Measurements from ENCODE around the gene CDC26.
"Not testable (repeated sequence)": the region's sequence is repeated elsewhere in the genome, so short reads cannot be mapped to it uniquely, and the experiment has no call there.

CDC26 gene

GRCh38 chr9:113238859-113239232 lies 36.5 kb downstream of the CDC26 start:
- no peak for DNase-seq (ENCODE audit: low read depth)

- no peak for DNase-seq (ENCODE audit: low read depth)
These were observed 37.0 kb downstream of the CDC26 start for GRCh38 chr9:113238202-113238858.

- no peak for DNase-seq (ENCODE audit: low read depth)
These were observed 38.3 kb downstream of the CDC26 start for GRCh38 chr9:113237026-113237425.

DNA sequence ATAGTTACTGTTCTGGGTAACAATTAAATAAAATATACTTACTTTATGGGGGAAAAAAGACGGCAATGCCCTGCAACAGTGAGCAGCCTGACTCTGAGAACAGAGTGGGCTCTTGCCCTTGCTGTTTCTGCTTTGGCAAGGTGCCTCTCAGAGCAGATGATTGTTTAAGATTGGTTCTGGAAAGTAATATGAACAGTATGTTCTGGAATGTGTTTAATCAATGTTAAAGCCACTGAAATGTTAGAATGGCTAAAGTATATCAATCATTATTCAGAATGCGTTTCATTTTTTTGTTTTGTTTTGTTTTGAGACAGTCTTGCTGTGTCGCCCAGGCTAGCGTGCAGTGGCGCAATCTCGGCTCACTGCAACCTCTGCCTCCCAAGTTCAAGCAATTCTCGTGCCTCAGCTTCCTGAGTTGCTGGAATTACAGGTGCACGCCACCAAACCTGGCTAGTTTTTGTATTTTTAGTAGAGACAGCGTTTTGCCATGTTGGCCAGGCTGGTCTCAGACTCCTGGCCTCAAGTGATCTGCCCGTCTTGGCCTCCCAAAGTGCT lies 39.6 kb downstream of the CDC26 start:
- DNase-seq (ENCODE audit: low read depth) = not testable (repeated sequence)

- DNase-seq (ENCODE audit: low read depth) = no peak
These were observed 43.7 kb downstream of the CDC26 start for GRCh38 chr9:113231701-113232100.

GRCh38 chr9:113228130-113228665 lies 47.2 kb downstream of the CDC26 start:
- DNase-seq (ENCODE audit: low read depth) = no peak

DNA sequence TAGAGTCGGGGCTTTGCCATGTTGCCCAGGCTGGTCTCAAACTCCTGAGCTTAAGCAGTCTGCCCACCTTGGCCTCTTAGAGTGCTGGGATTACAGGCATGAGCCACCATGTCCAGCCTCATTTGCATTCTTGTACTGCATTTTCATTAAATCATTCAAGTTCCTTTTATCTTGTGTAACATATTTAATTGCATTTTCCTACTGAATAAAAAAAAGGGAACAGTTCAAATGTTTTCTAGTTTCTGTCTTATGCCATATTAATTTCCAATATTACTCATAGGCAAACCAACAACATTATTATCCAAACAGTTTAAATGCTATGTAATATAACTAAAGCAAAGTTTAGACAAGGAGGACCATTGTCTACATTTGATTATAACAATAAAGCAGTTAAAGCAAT lies 47.9 kb downstream of the CDC26 start:
- DNase-seq (ENCODE audit: low read depth) = no peak

DNA sequence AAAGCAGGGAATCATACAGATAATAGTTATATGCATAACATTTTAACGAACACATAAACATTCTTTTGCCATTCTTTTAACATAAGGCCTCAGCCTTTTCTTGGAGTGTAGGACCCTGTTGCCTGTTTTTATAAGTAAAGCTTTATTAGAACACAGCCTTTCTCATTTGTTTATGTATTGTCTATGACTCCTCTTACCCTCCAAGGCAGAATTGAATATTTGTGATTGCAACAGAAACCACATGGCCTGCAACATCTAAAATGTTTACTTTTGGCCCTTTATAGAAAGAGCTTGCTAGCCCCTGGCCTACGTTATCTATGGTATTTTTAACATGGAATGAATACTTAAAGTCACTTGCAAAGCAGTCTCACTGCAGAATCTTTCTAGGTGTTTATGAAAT lies 51.4 kb downstream of the CDC26 start:
- no peak for DNase-seq (ENCODE audit: low read depth)

- DNase-seq (ENCODE audit: low read depth) = no peak
These were observed 52.9 kb downstream of the CDC26 start for GRCh38 chr9:113222482-113222841.

- no peak for DNase-seq (ENCODE audit: low read depth)
These were observed 53.4 kb downstream of the CDC26 start for GRCh38 chr9:113221800-113222481.

DNA sequence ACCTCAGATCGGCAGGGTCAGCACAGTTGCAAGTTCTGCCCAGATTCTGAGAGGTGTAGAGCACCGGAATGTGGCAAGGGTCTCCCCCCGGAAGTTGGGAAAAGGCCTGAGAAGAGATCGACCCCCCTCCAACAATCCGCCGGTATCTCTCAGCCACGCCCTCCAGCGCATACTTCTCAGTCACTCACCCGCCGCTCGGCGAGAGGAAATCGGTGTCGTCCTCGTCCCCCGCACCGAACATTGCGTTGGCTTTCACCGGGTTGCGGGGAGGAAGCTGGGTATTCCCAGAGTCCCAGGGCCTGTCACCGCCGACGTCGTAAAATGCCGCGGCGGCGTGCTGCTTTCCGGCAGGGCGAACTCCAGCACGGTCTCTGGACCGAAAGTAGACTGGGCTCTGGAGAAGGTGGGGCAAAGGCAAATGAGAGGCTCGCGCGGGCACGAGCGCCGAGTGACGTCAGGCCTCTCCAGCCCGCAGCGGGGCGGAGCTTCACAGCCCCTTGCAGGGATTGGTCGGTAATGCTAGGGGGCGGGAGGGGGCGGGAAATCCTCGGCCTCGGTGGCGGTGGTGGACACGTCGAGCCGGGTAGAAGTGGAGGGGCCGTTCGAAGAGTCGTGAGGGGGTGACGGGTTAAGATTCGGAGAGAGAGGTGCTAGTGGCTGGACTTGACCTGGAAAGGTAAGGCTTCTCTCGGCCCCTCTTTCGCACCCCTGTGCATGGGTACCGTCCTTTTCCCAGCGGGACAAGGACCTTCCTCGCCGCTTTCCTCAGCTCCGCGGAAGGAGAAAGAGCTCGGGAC lies 54.2 kb downstream of the CDC26 start, which contains the start of the genes FKBP15 and SLC31A1:
Gene FKBP15, minus strand, starts transcription at position 275 of the 797 bp plus-strand sequence. Its CDS starts 34 bp downstream, at position 241.
Gene SLC31A1, plus strand, starts transcription at position 542 of the 797 bp plus-strand sequence. CDS start 34,605 bp downstream, outside the sequence.
- DNase-seq (ENCODE audit: low read depth) = peak; percentile 90

GRCh38 chr9:113220467-113221002 lies 54.8 kb downstream of the CDC26 start:
- DNase-seq (ENCODE audit: low read depth) = no peak

DNA sequence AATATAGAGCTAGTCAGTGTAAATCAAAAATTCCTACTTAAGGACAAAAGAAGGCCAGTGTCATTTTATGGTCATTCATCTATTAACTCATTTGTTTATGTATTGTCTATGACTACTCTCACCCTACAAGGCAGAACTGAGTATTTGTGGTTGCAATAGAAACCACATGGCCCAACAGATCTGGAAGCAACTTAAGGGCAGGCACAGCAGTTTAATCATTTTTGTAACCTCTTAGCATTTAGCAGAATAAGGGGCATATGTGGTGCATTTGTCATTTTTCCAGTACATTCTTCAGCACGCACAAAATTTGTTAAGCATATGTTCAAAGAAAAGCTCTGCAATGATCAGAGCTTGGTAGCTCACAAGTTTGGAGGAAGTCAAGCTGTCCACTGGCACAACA lies 55.4 kb downstream of the CDC26 start:
- no peak for DNase-seq (ENCODE audit: low read depth)

- DNase-seq (ENCODE audit: low read depth) = no peak
These were observed 56.0 kb downstream of the CDC26 start for GRCh38 chr9:113219186-113219936.
